Activated naive CD8-positive, alpha-beta T cell treated with anti-CD3 and anti-CD28 coated beads, Interleukin-2, amount 10 ng/mL, durations not matched to agents 7 days and 5 days (primary cell): ENCODE data around the gene CAPN12. TPM values are rescaled to one million over a fixed set of nuclear protein-coding genes. Genes with fewer than 3 reads are reported as not detected.
A peak's percentile ranks its signal among the peaks of the same experiment; 100 is the strongest.

Experiments used
- ATAC-seq: fragments of 150-1000 bp; cut with Tn5 transposase; one replicate; pipeline ENCODE4 v1.10.0; 2021; ENCODE audit warnings: low read depth, moderate library complexity
- POLR2A ChIA-PET: fragments of 350-600 bp; sonication (Branson Sonifier 250); formaldehyde crosslinking; loops from one replicate; lab custom pipeline; 2021; ENCODE audit warnings: antibody characterized with exemption; lab: Charles Lee
- DNase-seq: peaks from one replicate; pipeline ENCODE4 v3.0.0; 2021
- H3K27ac Mint-ChIP-seq: one replicate; pipeline ENCODE4 v1.8.0; 2022; ENCODE audit warnings: mild to moderate bottlenecking, mixed read lengths
- H3K27me3 Mint-ChIP-seq: one replicate; pipeline ENCODE4 v1.8.0; 2022; ENCODE audit warnings: mild to moderate bottlenecking, moderate library complexity, mixed read lengths
- H3K36me3 Mint-ChIP-seq: one replicate; pipeline ENCODE4 v1.8.0; 2021; ENCODE audit warnings: mild to moderate bottlenecking, mixed read lengths
- H3K4me1 Mint-ChIP-seq: one replicate; pipeline ENCODE4 v1.8.0; 2021; ENCODE audit warnings: mixed read lengths
- H3K4me3 Mint-ChIP-seq: one replicate; pipeline ENCODE4 v1.8.0; 2022; ENCODE audit warnings: mild to moderate bottlenecking, moderate library complexity, mixed read lengths
- H3K9me3 Mint-ChIP-seq: one replicate; pipeline ENCODE4 v1.8.0; 2021; ENCODE audit warnings: mixed read lengths
- total RNA-seq, 2 experiments: library from RNA; stranded (reverse); gene quantifications; one replicate each; pipeline ENCODE4 v1.2.3, GENCODE V29; 2021

Gene CAPN12
- total RNA-seq, 2 experiments from 2014 or later, result 22.7 to 26.4 TPM

DNA sequence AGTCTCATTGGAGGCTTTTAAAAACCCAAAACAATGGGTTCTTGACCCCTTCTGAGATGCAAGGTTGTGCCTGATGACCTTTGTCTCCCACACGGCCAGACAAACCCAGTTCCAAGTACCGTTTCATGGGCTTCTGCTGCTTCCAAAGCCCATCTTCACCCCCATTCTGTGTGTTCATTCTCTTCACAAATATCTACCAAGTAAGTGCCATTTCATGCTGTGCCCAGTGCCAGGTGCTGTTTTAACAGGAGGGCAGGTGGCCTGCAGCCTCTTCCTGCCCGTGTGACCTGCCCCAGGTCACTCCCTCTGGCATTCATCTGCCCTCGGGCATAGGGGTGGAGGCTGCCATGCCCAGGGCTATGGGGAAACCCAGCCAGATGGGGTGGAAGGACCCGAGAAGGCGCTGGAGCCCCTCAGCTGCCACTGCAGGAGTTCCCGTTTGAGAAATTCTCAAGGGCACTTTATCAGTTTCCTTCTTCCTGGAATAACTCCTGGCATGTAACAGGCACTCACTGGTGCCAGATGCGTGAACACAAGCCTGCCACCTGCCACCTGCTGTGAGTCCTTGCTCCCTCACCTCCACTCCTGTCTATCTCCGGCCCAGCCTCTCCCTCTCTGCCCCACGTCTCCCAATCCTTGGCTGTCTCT lies 12.5 kb downstream of the CAPN12 start:
- H3K4me1 Mint-ChIP-seq, result peaks cover 21% of the 10 kb centered on the region
- POLR2A ChIA-PET, result no interaction called here
- no peaks in the 10 kb centered on the region for H3K9me3 Mint-ChIP-seq
- H3K27me3 Mint-ChIP-seq, result no peaks in the 10 kb centered on the region
- DNase-seq (no peak), ATAC-seq (no peak)
- peak overlapping the region; percentile 43 for H3K27ac Mint-ChIP-seq
- peaks cover 10% of the 10 kb centered on the region for H3K36me3 Mint-ChIP-seq
- no peak overlapping the region for H3K4me3 Mint-ChIP-seq

DNA sequence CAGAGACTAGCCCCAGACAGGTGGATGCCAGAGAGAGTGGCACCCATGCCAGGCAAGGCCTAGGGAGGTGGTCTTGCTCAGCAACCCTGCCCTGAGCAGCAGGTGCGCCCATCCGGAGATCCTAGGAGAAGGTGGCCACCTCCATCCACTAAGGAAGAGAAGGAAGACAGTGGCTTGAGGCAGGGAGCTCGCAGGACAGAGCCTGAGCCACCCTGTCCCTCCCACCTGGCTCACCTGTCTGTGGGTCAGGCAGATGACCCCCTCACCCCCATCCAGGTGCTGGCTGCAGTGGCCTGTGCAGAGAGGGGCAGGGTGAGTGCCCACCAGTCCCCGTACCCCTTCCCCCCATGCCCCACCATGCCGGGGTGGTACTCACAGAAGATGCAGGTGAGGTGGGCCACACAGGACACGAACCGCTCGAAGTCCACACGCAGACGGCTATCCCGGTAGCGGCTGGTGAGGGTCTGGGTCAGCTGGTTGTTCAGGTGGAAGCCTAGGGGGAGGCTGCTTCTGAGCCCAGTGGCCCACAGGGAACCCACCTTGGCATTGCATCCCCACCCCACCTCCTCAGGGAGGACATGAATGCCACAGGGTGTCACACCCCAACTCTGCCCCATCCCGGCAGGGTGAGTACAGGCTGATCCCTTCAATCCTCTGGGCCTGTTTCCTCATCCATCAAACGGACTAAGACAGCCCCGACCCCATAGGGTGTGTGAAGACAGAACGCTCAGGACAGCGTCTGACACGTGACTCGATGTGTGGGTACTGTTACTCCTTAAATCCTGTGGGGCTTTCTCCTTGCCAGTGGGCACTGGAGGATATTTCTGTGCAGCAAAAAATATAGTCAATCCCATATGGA lies 13.3 kb downstream of the CAPN12 start:
- Mint-ChIP-seq H3K27me3 (no peaks in the 10 kb centered on the region), H3K9me3 (no peaks in the 10 kb centered on the region), H3K4me1 (peaks cover 17% of the 10 kb centered on the region), H3K36me3 (peaks cover 10% of the 10 kb centered on the region), H3K4me3 (no peak overlapping the region), H3K27ac (no peak overlapping the region)
- DNase-seq (no peak), ATAC-seq (no peak)
- POLR2A ChIA-PET, result no interaction called here

DNA sequence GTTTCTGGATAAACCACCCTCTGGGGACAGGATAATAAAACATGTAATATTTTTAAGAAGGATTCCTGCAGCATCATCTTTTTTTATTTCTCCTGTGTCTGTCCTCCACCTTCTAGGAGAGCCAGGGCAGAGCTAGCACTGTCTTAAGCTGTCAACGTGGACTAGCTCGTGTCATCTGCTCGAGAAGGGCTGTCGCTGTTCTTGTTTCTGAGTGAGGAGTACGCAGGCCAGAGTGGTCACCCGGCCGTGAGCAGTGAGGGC lies 13.9 kb downstream of the CAPN12 start:
- ATAC-seq (no peak), DNase-seq (no peak)
- H3K27me3 Mint-ChIP-seq, result no peaks in the 10 kb centered on the region
- no peak overlapping the region for H3K4me3 Mint-ChIP-seq
- H3K4me1 Mint-ChIP-seq, result peaks cover 17% of the 10 kb centered on the region
- POLR2A ChIA-PET, result no interaction called here
- H3K9me3 Mint-ChIP-seq, result no peaks in the 10 kb centered on the region
- peaks cover 10% of the 10 kb centered on the region for H3K36me3 Mint-ChIP-seq
- no peak overlapping the region for H3K27ac Mint-ChIP-seq

DNA sequence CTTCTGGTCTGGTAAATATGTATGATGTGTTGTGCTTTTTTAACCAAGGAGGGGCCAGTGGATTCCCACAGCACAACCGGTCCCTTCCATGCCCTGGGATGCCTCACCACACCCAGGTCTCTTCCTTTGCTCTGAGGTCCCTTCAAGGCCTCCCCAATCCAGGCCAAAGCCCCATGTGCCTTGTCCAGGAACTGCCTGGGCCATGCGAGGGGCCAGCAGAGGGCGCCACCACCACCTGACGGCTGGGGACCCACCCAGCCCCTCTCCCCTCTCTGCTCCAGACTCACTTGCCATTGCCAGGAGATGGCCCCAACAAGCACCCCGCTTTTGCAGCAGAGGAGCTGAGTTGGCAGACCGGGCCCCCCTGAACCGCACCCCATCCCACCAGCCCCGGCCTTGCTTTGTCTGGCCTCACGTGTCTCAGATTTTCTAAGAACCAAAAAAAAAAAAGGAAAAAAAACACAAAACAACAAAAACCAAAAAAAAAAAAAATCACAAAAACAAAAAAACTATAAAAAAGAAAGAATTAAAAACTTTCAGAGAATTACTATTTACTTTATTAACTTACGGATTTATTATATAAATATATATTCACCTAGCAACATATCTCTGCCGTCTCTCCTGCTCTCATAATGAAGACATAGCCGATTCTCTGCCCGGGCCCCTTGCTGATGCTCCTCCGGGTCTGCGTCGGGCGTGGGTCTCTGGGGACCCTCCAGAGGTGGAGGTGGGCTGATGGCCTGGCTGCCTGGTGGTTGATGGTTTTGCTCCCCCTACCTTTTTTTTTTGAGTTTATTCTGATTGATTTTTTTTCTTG lies 14.4 kb downstream of the CAPN12 start:
- Mint-ChIP-seq H3K36me3 (peaks cover 10% of the 10 kb centered on the region), H3K9me3 (no peaks in the 10 kb centered on the region), H3K4me1 (peaks cover 16% of the 10 kb centered on the region), H3K27me3 (no peaks in the 10 kb centered on the region), H3K4me3 (no peak overlapping the region), H3K27ac (peak overlapping the region; percentile 11)
- POLR2A ChIA-PET, result no interaction called here
- peak; percentile 84 for DNase-seq
- ATAC-seq, result peak; percentile 66

DNA sequence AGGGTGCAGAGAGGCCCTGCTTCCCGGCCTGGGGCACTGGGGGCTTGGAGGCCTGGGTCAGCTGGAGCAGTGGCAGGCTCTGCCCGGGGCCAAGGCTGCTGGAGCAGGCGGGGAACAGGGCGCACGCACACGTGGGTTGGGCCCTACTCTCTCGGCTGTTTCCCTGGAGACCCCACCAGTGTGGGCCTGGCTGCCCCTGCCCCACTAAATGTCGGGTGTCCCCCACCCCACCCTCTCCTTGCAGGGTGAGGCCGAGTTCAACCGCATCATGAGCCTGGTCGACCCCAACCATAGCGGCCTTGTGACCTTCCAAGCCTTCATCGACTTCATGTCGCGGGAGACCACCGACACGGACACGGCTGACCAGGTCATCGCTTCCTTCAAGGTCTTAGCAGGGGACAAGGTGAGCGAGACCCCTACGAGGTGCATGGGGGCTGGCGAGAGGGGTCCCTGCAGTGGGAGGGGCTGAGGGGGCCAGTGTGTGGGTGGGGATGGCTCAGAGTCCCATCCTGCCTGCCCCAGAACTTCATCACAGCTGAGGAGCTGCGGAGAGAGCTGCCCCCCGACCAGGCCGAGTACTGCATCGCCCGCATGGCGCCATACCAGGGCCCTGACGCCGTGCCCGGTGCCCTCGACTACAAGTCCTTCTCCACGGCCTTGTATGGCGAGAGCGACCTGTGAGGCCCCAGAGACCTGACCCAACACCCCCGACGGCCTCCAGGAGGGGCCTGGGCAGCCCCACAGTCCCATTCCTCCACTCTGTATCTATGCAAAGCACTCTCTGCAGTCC lies 15.3 kb downstream of the CAPN12 start:
- ATAC-seq (no peak), DNase-seq (no peak)
- Mint-ChIP-seq H3K9me3 (no peaks in the 10 kb centered on the region), H3K36me3 (peaks cover 10% of the 10 kb centered on the region), H3K4me3 (no peak overlapping the region), H3K4me1 (peaks cover 12% of the 10 kb centered on the region), H3K27ac (no peak overlapping the region), H3K27me3 (no peaks in the 10 kb centered on the region)
- POLR2A ChIA-PET, result no interaction called here

DNA sequence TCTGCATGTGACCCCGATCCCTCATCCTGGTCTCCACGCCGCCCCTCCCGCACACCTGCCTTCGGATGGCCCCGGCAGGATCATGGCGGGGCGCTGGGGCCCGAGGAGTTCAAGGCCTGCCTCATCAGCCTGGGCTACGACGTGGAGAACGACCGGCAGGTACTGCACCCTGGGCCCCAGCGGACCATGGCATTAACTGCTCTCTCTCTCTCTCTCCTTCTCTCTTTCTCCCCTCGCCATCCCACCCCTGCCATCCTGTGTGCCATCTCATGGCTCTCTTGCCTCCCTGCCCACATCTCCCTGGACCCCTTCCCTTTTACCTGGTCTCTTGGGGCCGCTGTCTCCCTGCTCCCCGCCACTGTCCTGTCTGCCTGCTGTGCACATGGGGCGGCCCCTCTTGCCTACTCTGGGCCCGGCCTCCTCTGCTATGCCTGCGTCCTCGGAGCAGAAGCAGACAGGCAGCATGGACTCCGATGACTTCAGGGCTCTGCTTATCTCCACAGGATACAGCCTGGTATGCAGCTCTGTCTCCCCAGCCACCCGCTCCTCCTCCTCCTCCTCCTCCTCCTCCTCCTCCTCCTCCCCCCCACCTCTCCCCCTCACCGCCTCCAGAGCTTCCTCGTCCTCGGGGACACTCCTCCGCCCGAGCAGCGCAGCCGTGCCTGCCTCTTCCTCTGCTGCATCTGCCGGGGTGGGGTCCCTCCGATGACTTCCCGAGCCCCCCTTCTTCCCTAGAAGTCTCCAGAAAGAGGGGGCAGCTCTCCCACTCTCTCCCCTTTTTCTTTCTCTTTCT lies 16.2 kb downstream of the CAPN12 start:
- H3K27me3 Mint-ChIP-seq, result no peaks in the 10 kb centered on the region
- H3K4me1 Mint-ChIP-seq, result peaks cover 8% of the 10 kb centered on the region
- no peak overlapping the region for H3K27ac Mint-ChIP-seq
- H3K4me3 Mint-ChIP-seq, result no peak overlapping the region
- no peak for DNase-seq
- no peaks in the 10 kb centered on the region for H3K9me3 Mint-ChIP-seq
- H3K36me3 Mint-ChIP-seq, result peaks cover 10% of the 10 kb centered on the region
- POLR2A ChIA-PET, result no interaction called here
- ATAC-seq, result no peak

DNA sequence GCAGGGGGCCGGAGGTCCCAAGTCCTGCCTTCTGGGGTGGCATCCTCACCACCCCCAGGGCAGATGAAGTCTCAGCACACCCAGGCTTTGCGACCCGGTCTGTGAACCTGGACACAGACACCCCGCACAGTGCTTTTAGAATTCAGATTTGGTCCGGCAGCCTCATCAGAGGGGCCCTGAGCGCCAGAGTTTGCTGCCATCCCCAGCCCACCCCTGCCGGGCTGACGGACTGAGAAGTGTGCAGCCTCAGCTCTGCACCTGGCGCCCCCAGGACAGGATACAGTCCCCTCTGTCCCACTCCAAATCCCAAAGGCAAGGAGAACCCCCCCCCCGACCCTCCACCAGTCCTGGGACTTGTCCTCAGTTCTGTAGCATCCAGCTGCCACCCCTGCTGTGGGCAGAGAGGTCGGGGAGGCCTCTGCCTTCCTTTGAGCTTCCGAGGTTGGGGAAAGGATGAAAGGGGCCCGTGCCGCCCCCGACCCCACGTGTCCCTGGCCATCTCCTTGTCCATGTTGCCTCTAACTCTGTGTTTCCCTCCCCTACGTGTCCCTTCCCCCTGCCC lies 16.9 kb downstream of the CAPN12 start:
- Mint-ChIP-seq H3K4me1 (peaks cover 8% of the 10 kb centered on the region), H3K36me3 (peaks cover 10% of the 10 kb centered on the region), H3K27me3 (no peaks in the 10 kb centered on the region), H3K27ac (no peak overlapping the region), H3K9me3 (no peaks in the 10 kb centered on the region), H3K4me3 (no peak overlapping the region)
- POLR2A ChIA-PET, result no interaction called here
- ATAC-seq (no peak), DNase-seq (no peak)

DNA sequence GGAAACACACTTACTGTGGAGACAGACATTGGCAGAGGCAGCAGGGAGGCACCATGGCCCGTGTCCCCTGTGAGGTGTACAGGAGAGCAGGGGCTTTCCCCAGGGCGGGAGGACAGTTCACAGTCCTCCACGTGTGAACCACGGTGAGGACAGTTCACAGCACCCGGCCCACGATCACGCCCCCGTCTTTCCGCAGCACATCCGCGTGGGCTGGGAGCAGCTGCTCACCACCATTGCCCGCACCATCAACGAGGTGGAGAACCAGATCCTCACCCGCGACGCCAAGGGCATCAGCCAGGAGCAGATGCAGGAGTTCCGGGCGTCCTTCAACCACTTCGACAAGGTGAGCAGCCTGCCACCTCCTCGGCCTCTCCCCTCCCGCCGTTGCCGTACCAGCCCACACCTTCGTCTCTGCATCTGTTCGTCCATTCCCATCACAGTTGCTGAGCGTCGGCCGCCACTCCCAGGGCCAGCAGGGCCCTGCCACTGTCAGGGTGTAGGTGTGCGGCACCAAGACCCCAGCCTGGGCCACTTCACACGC lies 17.4 kb downstream of the CAPN12 start:
- Mint-ChIP-seq H3K4me1 (peaks cover 5% of the 10 kb centered on the region), H3K9me3 (no peaks in the 10 kb centered on the region), H3K27ac (no peak overlapping the region), H3K36me3 (peaks cover 8% of the 10 kb centered on the region), H3K4me3 (no peak overlapping the region), H3K27me3 (no peaks in the 10 kb centered on the region)
- DNase-seq (no peak), ATAC-seq (no peak)
- POLR2A ChIA-PET, result no interaction called here

DNA sequence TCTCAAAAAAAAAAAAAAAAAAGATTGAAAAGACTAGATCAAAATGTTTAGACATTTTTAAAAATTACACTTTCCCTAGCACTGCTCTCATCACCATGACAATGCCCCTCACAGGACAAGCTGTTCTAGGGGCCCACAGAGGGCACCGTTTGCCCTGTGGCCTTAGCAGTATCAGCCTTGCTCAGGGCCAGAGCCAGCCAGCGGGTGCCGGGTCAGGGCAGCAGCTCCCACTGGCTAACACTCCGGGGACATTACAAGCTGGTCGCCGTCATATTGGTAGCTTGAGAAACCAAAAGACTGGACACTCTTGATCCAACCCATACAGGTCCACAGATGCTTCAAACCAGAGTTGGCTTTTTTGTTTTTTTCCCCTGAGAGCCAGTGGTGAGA lies 18.0 kb downstream of the CAPN12 start:
- POLR2A ChIA-PET, result no interaction called here
- H3K27ac Mint-ChIP-seq, result no peak overlapping the region
- DNase-seq (no peak), ATAC-seq (no peak)
- H3K27me3 Mint-ChIP-seq, result no peaks in the 10 kb centered on the region
- H3K4me3 Mint-ChIP-seq, result no peak overlapping the region
- H3K9me3 Mint-ChIP-seq, result no peaks in the 10 kb centered on the region
- H3K4me1 Mint-ChIP-seq, result peaks cover 5% of the 10 kb centered on the region
- H3K36me3 Mint-ChIP-seq, result peaks cover 10% of the 10 kb centered on the region

DNA sequence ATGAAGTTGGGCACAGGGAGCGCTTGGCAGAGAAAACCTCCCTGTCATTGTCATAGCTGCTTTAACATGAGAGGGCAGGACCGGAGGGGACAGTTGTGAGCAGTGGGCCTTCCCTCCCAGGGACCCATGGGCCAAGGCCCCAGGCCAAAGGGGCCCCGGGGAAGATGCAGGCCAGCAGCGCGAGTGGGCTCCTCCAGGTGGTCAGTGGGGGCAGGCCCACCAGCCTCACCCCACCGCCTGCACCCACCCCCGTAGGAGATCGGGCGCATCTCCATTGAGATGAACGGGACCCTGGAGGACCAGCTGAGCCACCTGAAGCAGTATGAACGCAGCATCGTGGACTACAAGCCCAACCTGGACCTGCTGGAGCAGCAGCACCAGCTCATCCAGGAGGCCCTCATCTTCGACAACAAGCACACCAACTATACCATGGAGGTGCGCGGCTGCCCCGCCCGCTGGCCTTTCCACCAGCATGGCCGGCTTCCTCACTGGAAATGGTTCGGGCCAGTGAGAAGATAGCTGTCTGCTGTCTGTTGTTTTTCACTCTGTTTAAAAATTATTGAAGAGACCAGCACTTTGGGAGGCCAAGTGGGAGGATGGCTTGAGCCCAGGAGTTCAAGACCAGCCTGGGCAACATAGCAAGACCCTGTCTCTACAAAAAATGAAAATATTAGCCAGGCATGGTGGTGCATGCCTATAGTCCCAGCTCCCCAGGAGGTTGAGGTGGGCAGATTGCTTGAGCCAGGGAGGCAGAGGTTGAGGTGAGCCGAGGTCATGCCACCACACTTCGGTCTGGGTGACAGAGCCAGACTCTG lies 18.6 kb downstream of the CAPN12 start:
- POLR2A ChIA-PET, result interaction anchor here (2.3 kb wide), 1 partner anchor 9 kb away, joined by 7 read pairs; no protein-coding TSS in a partner anchor
- Mint-ChIP-seq H3K27me3 (no peaks in the 10 kb centered on the region), H3K36me3 (peaks cover 10% of the 10 kb centered on the region), H3K9me3 (no peaks in the 10 kb centered on the region), H3K4me3 (no peak overlapping the region), H3K4me1 (peaks cover 5% of the 10 kb centered on the region), H3K27ac (no peak overlapping the region)
- DNase-seq (no peak), ATAC-seq (no peak)

DNA sequence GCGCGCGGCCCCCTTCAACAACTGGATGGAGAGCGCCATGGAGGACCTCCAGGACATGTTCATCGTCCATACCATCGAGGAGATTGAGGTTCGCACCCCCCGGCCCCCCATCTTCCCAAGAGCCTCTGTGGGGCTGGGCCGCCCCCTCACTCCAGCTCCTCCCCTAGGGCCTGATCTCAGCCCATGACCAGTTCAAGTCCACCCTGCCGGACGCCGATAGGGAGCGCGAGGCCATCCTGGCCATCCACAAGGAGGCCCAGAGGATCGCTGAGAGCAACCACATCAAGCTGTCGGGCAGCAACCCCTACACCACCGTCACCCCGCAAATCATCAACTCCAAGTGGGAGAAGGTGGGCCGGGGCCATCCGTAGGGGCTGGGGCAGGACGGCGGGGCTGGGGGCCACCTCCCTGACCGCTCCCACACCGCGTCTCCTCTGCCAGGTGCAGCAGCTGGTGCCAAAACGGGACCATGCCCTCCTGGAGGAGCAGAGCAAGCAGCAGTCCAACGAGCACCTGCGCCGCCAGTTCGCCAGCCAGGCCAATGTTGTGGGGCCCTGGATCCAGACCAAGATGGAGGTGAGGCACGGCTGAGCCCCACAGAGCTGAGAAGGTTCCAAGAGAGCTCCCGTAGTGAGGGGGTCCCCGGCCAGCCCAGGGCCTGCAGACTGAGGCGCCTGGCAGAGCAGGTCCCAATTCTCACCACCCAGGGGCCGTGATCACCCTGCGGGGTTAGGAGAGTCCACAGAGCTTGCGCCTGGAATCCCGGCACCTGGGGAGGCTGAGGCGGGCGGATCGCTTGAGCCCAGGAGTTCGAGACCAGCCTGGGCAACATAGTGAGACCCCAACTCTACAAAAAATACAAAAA lies 20.1 kb downstream of the CAPN12 start:
- no peak for ATAC-seq
- Mint-ChIP-seq H3K36me3 (peaks cover 4% of the 10 kb centered on the region), H3K27ac (no peak overlapping the region), H3K27me3 (no peaks in the 10 kb centered on the region), H3K4me1 (no peaks in the 10 kb centered on the region), H3K9me3 (no peaks in the 10 kb centered on the region), H3K4me3 (no peak overlapping the region)
- no peak for DNase-seq
- POLR2A ChIA-PET, result interaction anchor here (2.3 kb wide), 1 partner anchor 10 kb away, joined by 7 read pairs; no protein-coding TSS in a partner anchor
